ENCODE results near the gene CAMK2N1. TPM values are rescaled to one million over a fixed set of nuclear protein-coding genes. Genes with fewer than 3 reads are reported as not detected.

CAMK2N1 gene
- total and polyA plus RNA-seq, 2 experiments from 2014 or later, result 38.5 to 45.5 TPM

DNA sequence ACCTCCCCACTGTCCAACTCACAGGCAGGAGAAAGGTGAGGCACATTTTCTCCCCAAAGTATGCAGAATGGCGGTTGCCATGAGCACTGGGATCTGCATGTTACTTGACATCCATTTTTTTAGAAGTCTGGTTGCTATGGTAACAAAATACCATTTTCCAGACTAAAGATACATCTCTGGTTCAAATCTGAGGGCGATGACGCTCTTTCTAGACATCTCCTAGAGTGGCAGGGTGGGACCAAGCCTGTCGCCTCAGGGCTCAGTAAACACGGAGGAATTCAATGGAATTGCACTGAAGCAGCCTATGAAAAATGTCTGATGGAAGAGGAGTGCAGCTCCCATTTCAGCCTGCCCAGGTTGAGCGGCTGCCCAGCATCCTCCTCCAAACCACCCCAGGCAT lies 44.9 kb upstream of the CAMK2N1 start:
- Histone ChIP-seq H3K36me3 (replicated peaks; ENCODE audit: insufficient read depth, low read depth) (no peaks in the 10 kb centered on the region), H3K27ac (no peak overlapping the region), H3K79me2 (no peaks in the 10 kb centered on the region), H4K20me1 (ENCODE audit: insufficient read depth, poor library complexity, severe bottlenecking) (no peaks in the 10 kb centered on the region), H3K4me1 (ENCODE audit: insufficient read depth) (no peaks in the 10 kb centered on the region), H2AFZ (no peak overlapping the region), H3K27me3 (peaks cover 40% of the 10 kb centered on the region), H3K4me3 (no peak overlapping the region), H3K9me2 (replicated peaks; ENCODE audit: insufficient read depth) (no peaks in the 10 kb centered on the region), H3K4me2 (no peak overlapping the region), H3K9me3 (ENCODE audit: low read depth) (no peaks in the 10 kb centered on the region)
- WGBS (ENCODE audit: low lambda C conversion rate, missing lambda C conversion rate), result 56% methylated on average over 6 of the region's 6 CpGs
- no peak for DNase-seq (ENCODE audit: low spot score)
- TF ChIP-seq CTCF (IDR thresholded peaks at IDR 0.05; ENCODE audit: poor library complexity) (no peak), EZH2 (IDR thresholded peaks at IDR 0.05; ENCODE audit: borderline replicate concordance) (no peak), EZH2phosphoT487 (IDR thresholded peaks at IDR 0.05; ENCODE audit: low read depth, severe bottlenecking, unreplicated experiment) (no peak)

- no peak for DNase-seq (ENCODE audit: low spot score)
- no peak overlapping the region for H2AFZ ChIP-seq
- H3K4me3 ChIP-seq, result no peak overlapping the region
- H3K9me3 ChIP-seq (ENCODE audit: low read depth), result no peaks in the 10 kb centered on the region
- H3K9me2 ChIP-seq (replicated peaks; ENCODE audit: insufficient read depth), result no peaks in the 10 kb centered on the region
- peaks cover 40% of the 10 kb centered on the region for H3K27me3 ChIP-seq
- H3K27ac ChIP-seq, result no peak overlapping the region
- H3K79me2 ChIP-seq, result no peaks in the 10 kb centered on the region
- WGBS (ENCODE audit: low lambda C conversion rate, missing lambda C conversion rate), result 61% methylated on average over 8 of the region's 8 CpGs
- H3K4me2 ChIP-seq, result no peak overlapping the region
- TF ChIP-seq EZH2phosphoT487 (IDR thresholded peaks at IDR 0.05; ENCODE audit: low read depth, severe bottlenecking, unreplicated experiment) (no peak), CTCF (IDR thresholded peaks at IDR 0.05; ENCODE audit: poor library complexity) (no peak), EZH2 (IDR thresholded peaks at IDR 0.05; ENCODE audit: borderline replicate concordance) (no peak)
- H3K36me3 ChIP-seq (replicated peaks; ENCODE audit: insufficient read depth, low read depth), result no peaks in the 10 kb centered on the region
- no peaks in the 10 kb centered on the region for H4K20me1 ChIP-seq (ENCODE audit: insufficient read depth, poor library complexity, severe bottlenecking)
- H3K4me1 ChIP-seq (ENCODE audit: insufficient read depth), result no peaks in the 10 kb centered on the region
Observed at GRCh38 chr1:20530306-20530705, 44.3 kb upstream of the CAMK2N1 start.

GRCh38 chr1:20528221-20528620 lies 42.2 kb upstream of the CAMK2N1 start:
- no peaks in the 10 kb centered on the region for H3K79me2 ChIP-seq
- no peaks in the 10 kb centered on the region for H4K20me1 ChIP-seq (ENCODE audit: insufficient read depth, poor library complexity, severe bottlenecking)
- no peaks in the 10 kb centered on the region for H3K9me2 ChIP-seq (replicated peaks; ENCODE audit: insufficient read depth)
- no peak overlapping the region for H3K27ac ChIP-seq
- no peak overlapping the region for H3K4me3 ChIP-seq
- H3K9me3 ChIP-seq (ENCODE audit: low read depth), result no peaks in the 10 kb centered on the region
- no peak for DNase-seq (ENCODE audit: low spot score)
- H3K4me2 ChIP-seq, result no peak overlapping the region
- no peaks in the 10 kb centered on the region for H3K4me1 ChIP-seq (ENCODE audit: insufficient read depth)
- TF ChIP-seq EZH2 (IDR thresholded peaks at IDR 0.05; ENCODE audit: borderline replicate concordance), result no peak
- no peak for TF ChIP-seq CTCF (IDR thresholded peaks at IDR 0.05; ENCODE audit: poor library complexity)
- no peak for TF ChIP-seq EZH2phosphoT487 (IDR thresholded peaks at IDR 0.05; ENCODE audit: low read depth, severe bottlenecking, unreplicated experiment)
- 58% methylated on average over 7 of the region's 7 CpGs for WGBS (ENCODE audit: low lambda C conversion rate, missing lambda C conversion rate)
- no peak overlapping the region for H2AFZ ChIP-seq
- H3K36me3 ChIP-seq (replicated peaks; ENCODE audit: insufficient read depth, low read depth), result no peaks in the 10 kb centered on the region
- H3K27me3 ChIP-seq, result peaks cover 40% of the 10 kb centered on the region

GRCh38 chr1:20526267-20526666 lies 40.3 kb upstream of the CAMK2N1 start:
- H3K4me2 ChIP-seq, result no peak overlapping the region
- TF ChIP-seq CTCF (IDR thresholded peaks at IDR 0.05; ENCODE audit: poor library complexity), result no peak
- no peak for TF ChIP-seq EZH2 (IDR thresholded peaks at IDR 0.05; ENCODE audit: borderline replicate concordance)
- TF ChIP-seq EZH2phosphoT487 (IDR thresholded peaks at IDR 0.05; ENCODE audit: low read depth, severe bottlenecking, unreplicated experiment), result no peak
- WGBS (ENCODE audit: low lambda C conversion rate, missing lambda C conversion rate), result 90% methylated on average over 6 of the region's 6 CpGs

More at GRCh38 chr1:20526267-20526666, 40.3 kb upstream of the CAMK2N1 start:
- H3K9me2 ChIP-seq (replicated peaks; ENCODE audit: insufficient read depth), result no peaks in the 10 kb centered on the region
- no peaks in the 10 kb centered on the region for H3K79me2 ChIP-seq
- DNase-seq (ENCODE audit: low spot score), result no peak
- no peaks in the 10 kb centered on the region for H3K4me1 ChIP-seq (ENCODE audit: insufficient read depth)
- H3K27me3 ChIP-seq, result peaks cover 40% of the 10 kb centered on the region
- H2AFZ ChIP-seq, result no peak overlapping the region
- no peak overlapping the region for H3K27ac ChIP-seq
- H3K9me3 ChIP-seq (ENCODE audit: low read depth), result no peaks in the 10 kb centered on the region
- no peaks in the 10 kb centered on the region for H3K36me3 ChIP-seq (replicated peaks; ENCODE audit: insufficient read depth, low read depth)
- H4K20me1 ChIP-seq (ENCODE audit: insufficient read depth, poor library complexity, severe bottlenecking), result no peaks in the 10 kb centered on the region
- no peak overlapping the region for H3K4me3 ChIP-seq
